HG02981 (cell line): ENCODE measurements around the gene PLCE1.
"Not testable (repeated sequence)": the region's sequence is repeated elsewhere in the genome, so short reads cannot be mapped to it uniquely, and the experiment has no call there.

Source experiments
- ATAC-seq: cut with Tn5 transposase; IDR thresholded peaks from one replicate; pipeline ENCODE4 v1.9.1; 2021; ENCODE audit warnings: mild to moderate bottlenecking, moderate library complexity; ENCODE audit not compliant: unreplicated experiment

PLCE1 gene

GRCh38 chr10:93993782-93994437, at the start of gene PLCE1:
Gene PLCE1 (plus strand): TSS chr10:93993931. CDS start chr10:94031047, 37,116 bp downstream.
- peak; percentile 51 for ATAC-seq

DNA sequence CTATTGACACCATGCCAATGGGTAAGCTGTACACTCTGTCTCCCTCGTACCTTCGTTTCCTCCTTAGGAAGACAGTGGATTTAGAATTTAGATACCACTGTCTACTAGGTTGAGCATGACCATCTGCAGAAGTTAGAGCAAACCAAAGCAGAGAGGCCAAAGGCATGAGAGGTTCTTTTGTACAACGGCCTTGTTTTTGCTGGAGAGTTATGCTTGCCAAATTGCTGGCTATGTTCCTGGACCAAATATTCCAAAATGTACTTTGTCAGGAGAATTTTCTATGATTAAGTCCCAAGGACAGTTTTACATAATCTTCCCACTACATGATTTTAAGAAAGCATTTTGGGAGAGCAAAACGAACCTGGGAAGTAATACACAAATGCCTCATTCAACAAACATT, 47.9 kb upstream of the PLCE1 start:
- no peak for ATAC-seq

DNA sequence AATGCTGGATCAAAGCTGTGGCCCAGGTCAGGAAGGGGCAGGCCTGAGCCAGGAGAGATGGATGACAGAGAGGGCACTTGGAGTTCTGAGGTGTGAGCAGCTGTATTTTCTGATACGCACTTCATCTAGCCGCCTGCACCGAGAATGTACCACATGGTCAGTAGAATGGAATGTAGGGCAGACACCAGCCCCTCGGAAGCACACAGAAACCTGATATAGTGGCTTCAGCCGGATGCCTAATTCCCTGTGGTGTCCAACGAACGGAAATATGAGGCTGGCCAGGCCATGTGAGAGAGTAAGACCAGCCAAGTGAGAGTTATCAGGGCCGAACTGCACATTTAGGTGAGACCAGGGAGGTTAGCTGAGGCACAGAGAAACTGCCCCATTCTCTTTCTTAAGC, 46.7 kb upstream of the PLCE1 start:
- no peak for ATAC-seq

DNA sequence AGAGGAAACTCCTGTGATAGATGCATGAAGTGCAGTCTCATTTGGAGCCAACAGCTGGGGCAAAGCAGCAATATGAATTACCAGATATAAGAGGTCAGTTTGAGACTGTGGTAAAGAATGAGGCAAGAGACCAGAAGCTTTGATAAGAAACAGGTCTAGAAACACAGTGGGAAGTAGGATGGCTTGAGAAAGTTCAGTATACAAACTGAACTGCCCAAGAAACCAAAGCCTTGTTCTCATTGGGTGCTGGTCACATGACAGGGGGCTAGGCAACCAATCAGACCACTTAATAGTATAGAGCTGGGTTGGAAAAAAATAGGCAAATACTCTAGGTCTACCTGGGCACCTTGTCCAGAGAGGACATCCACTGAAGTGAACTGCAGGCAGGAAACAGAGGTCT, 46.2 kb upstream of the PLCE1 start:
- no peak for ATAC-seq

DNA sequence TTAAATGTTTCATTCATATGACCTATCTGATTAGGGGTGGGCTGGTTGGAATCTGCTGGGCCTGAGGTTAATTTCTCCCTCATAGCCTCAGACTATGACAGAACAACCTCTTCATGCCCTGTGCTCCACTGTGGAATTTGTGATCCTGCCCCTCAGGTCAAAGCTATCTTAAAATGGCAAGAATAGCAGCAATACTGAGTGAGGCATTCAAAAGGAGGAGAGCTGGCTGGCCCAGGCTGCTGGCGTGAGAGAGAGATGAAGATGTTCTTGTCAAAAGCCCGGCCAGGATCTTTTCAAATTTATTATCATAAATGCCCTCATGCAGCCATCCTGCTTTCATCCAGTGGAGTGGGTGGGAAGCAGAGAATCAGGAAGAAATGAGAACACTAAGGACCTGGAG, 41.8 kb upstream of the PLCE1 start:
- ATAC-seq: no peak

DNA sequence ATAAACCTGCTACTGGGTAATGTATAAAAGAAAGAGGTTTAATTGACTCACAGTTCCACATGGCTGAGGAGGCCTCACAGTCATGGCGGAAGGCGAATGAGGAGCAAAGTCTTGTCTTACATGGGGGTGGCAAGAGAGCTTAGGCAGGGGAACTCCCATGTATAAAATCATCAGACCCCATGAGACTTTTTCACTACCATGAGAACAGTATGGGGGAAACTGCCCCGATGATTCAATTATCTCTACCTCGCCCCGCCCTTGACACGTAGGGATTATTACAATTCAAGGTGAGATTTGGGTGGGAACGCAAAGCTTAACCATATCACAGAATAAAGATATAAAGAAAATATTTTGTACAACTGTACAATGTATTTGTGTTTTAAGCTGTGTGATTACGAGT, 39.4 kb upstream of the PLCE1 start:
- no peak for ATAC-seq

DNA sequence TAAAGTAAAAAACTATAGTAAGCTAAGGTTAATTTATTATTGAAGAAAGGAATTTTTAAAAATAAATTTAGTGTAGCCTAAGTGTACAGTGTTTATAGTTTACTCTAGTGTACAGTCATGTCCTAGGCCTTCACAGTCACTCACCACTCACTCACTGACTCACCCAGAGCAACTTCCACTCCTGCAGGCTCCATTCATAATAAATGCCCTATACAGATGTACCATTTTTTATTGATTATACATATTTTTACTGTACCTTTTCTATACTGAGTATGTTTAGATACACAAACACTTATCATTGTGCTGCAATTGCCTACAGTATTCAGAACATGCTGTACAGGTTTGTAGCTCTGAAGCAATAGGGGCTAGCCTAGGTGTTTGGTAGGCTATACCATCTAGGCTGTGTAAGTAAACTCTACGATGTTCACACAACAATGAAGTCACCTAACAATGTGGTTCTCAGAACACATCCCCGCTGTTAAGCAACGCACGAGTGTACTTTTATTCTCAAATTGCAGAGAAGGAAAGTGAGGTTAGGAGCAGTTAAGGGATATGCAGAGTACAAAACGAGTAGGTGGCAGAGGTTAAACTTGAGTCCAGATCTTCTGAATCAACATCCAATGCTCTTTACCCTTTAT, 38.9 kb upstream of the PLCE1 start:
- no peak for ATAC-seq

GRCh38 chr10:93958834-93959233, 34.9 kb upstream of the PLCE1 start:
- ATAC-seq: no peak

- ATAC-seq: not testable (repeated sequence)
Measured at GRCh38 chr10:93960988-93961387, 32.7 kb upstream of the PLCE1 start.

GRCh38 chr10:93962973-93963372, 30.8 kb upstream of the PLCE1 start:
- ATAC-seq: no peak

DNA sequence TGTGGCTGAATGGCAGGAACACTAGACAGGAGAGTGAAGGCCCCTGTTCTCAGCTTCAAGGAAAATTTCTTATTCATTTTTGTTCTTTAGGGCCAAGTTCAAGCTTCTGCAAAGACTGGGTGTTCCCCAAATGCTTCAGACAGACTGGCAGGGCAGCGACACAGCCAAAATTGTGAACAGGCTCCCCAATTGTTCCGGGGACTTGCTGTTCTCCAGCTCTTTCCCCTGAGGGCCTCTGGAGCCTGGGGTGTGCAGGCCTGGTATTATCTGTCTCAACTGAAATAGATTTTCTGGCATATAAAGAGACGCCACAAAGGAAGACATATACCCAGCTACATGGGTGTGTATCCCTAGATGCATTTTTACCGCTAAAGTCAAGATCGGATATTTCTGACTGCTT, 30.3 kb upstream of the PLCE1 start:
- no peak for ATAC-seq

DNA sequence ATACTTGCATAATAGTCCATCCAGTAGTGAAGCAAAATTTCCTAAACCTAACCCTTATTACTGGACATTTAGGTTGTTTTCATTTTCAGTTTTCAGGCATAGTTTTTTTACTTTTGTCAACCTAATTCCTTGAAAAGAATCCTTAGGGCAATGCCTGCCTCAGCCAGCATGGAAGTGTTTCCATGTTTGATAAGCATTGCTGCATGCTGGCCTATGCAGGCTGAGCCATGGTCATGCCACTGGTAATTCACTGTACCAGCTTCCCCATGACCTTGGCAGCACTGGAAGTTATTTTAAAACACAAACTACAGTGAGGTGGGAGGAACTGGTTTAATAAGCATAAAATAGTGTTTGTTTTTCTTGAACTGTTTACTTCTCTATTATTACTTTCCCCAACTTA, 27.8 kb upstream of the PLCE1 start:
- ATAC-seq: no peak

DNA sequence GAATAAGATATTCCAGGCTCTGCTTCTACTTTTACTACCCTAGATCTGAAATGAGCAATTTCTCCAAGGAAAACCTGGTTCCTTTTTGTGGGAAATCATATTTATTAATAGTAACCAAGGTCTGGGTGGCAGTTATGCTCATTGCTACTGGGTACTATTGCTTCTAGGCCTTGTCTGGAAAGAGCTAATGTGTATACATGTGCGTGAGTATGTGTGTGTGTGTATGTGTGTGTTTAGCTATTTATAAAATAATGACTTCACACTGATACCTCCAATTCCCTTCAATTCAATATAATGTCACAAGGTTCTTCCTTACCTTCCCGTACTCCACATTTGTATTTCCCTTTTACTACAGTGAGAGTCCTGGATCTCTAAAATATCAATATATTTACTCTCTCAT, 26.0 kb upstream of the PLCE1 start:
- no peak for ATAC-seq

DNA sequence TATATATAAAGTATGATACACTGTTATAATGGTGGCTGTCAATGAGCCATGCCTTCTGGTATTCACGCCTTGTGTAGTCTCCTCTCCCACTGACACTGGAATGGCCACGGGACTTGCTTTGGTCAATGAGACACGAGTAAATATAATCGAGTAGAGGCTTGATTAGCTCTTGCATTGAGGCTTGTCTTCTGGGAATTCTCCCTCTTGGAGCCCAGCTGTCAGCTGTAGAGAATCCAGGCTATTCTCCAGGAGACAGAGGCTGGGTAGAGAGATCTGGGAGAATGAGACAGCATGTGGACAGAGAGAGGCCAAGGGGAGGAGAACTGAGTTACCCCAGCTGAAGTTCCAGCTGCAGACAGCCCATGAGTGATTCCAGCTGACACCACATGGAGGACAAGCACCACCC, 25.2 kb upstream of the PLCE1 start:
- ATAC-seq: no peak

DNA sequence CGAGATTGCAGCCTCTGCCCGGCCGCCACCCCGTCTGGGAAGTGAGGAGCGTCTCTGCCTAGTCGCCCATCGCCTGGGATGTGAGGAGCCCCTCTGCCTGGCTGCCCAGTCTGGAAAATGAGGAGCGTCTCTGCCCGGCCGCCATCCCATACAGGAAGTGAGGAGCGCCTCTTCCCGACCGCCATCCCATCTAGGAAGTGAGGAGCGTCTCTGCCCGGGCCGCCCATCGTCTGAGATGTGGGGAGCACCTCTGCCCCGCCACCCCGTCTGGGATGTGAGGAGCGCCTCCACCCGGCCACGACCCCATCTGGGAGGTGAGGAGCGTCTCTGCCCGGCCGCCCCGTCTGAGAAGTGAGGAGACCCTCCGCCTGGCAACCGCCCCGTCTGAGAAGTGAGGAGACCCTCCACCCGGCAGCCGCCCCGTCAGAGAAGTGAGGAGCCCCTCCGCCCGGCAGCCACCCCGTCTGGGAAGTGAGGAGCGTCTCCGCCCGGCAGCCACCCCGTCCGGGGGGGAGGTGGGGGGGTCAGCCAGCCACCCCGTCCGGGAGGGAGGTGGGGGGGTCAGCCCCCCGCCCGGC, 23.2 kb upstream of the PLCE1 start:
- not testable (repeated sequence) for ATAC-seq

GRCh38 chr10:93973748-93974445, 19.8 kb upstream of the PLCE1 start:
- no peak for ATAC-seq

- no peak for ATAC-seq
Measured at GRCh38 chr10:93977442-93977841, 16.3 kb upstream of the PLCE1 start.

GRCh38 chr10:93980486-93980885, 13.2 kb upstream of the PLCE1 start:
- no peak for ATAC-seq

DNA sequence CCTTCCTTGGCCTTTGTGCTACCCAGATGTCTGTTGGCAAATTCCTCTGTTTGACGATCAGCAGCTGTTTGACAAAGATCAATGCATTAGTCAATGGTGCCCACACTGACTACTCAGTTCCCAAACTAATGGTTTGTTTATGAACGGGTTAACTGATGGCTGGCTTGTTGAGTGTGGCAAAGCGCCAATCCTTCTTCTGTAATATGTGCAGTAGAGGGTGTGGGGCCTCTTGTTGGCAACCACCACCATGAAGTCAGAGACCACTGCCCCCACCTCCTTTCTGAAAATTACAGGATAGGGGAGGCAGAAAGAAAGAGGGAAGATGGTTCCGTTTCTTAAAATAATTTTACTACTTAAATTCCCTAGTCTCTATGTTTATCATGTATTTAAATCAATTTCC, 2.6 kb upstream of the PLCE1 start:
- ATAC-seq: no peak

DNA sequence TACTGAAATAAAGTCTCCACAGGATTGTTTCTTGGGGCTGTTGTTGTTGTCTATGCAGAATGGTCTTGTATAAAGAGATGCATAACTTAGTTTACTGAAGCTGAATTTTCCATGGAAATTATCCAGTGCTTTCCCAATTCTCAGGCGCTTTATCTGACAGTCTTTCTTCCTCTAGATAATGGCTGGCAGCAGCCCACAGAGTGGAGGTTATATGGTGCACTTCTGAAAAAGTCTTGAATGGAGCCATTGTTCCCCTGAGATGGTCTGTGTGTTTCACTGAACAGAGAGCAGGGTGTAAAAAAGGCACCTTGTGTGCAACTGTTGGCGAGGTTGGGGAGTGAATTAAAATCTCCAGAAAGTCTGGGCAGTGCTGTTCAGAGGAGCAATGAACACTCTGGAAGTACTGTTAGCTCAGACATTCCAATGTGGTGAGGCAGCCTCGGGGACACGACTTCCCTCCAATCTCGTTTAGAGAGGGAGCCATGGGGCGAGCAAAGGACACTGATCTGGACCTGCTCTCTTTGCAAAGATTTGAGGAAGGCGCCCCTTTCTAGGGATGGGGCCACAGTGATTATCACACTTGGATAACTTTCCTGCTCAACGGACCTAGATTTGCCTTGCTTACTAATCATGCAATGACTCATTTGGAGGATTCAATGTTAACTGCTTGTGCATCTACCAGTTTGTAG, 2.0 kb upstream of the PLCE1 start:
- no peak for ATAC-seq

GRCh38 chr10:93992400-93993030, 1.2 kb upstream of the PLCE1 start:
- ATAC-seq: no peak
